ENCODE results near the gene RNASE4.
"Not testable (repeated sequence)": the region's sequence is repeated elsewhere in the genome, so short reads cannot be mapped to it uniquely, and the experiment has no call there.

The RNASE4 gene

GRCh38 chr14:20683891-20684661 is at the start of gene RNASE4:
Gene RNASE4 (plus strand): TSS chr14:20684560. CDS start chr14:20699372, 14,812 bp downstream.
- peak; percentile 74 to 81 (median 77) for DNase-seq

GRCh38 chr14:20641591-20641990 is 42.8 kb upstream of the RNASE4 start, which contains the start of gene OR6S1:
Gene OR6S1 (minus strand): TSS chr14:20641691. CDS start chr14:20641691, 0 bp downstream.
- no peak for DNase-seq

- no peak for DNase-seq
These were observed 42.2 kb upstream of the RNASE4 start for GRCh38 chr14:20642182-20642581.

- not testable (repeated sequence) for DNase-seq
These were observed 41.6 kb upstream of the RNASE4 start for GRCh38 chr14:20642755-20643154.

- peak in 1 of 3 donors; percentile 27 for DNase-seq
These were observed 39.8 kb upstream of the RNASE4 start for GRCh38 chr14:20644520-20644919.

GRCh38 chr14:20645481-20645880 is 38.9 kb upstream of the RNASE4 start:
- peak; percentile 45 to 50 (median 49) for DNase-seq

- peak; percentile 36 to 51 (median 44) for DNase-seq
These were observed 31.1 kb upstream of the RNASE4 start for GRCh38 chr14:20652996-20653975.

- DNase-seq: no peak
These were observed 28.5 kb upstream of the RNASE4 start for GRCh38 chr14:20655851-20656250.

- DNase-seq: no peak
These were observed 28.1 kb upstream of the RNASE4 start for GRCh38 chr14:20656274-20656673.

GRCh38 chr14:20657216-20658211 is 26.8 kb upstream of the RNASE4 start:
- DNase-seq: peak in 1 of 3 donors; percentile 35

GRCh38 chr14:20658246-20658645 is 26.1 kb upstream of the RNASE4 start:
- no peak for DNase-seq

- no peak for DNase-seq
These were observed 25.0 kb upstream of the RNASE4 start for GRCh38 chr14:20659336-20659735.

- DNase-seq: no peak
These were observed 24.5 kb upstream of the RNASE4 start for GRCh38 chr14:20659813-20660395.

- DNase-seq: no peak
These were observed 23.2 kb upstream of the RNASE4 start for GRCh38 chr14:20661197-20661596.

GRCh38 chr14:20662968-20663732 is 21.2 kb upstream of the RNASE4 start:
- DNase-seq: peak; percentile 76 to 80 (median 79)

- not testable (repeated sequence) for DNase-seq
These were observed 17.9 kb upstream of the RNASE4 start for GRCh38 chr14:20666400-20666961.

- peak; percentile 28 to 43 (median 42) for DNase-seq
These were observed 16.4 kb upstream of the RNASE4 start for GRCh38 chr14:20667957-20668356.

- no peak for DNase-seq
These were observed 15.4 kb upstream of the RNASE4 start for GRCh38 chr14:20668969-20669368.

- no peak for DNase-seq
These were observed 12.6 kb upstream of the RNASE4 start for GRCh38 chr14:20671597-20672283.

GRCh38 chr14:20675669-20676068 is 8.7 kb upstream of the RNASE4 start:
- DNase-seq: no peak

Data from suppressor macrophage treated with lipopolysaccharide for 1 hour (primary cell).